ENCODE data around the gene LARP1. TPM values are rescaled to one million over a fixed set of nuclear protein-coding genes. Genes with fewer than 3 reads are reported as not detected.

LARP1 gene
- total and polyA plus RNA-seq, 4 donors: 26.0 to 74.1 (median 32.6) TPM

DNA sequence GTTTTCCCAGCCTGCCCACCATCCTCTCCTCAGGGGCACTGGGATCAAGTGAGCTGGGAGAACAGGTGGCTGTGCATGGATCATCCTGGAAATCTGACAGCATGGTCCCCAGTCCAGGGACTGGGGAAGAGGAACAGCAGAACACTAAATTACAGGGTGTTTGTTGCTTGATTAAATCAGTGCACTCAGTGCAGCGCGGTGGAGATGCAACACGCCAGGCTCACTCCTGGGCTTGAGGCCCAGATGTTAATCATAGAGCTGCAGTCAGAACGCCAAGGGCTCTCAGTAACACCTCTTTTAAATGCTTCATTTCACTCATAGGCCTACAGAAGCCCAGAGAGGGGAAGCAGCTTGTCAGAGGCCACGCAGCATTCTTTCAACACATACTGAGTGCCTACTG, 14.2 kb upstream of the LARP1 start:
- Histone ChIP-seq H3K9ac (ENCODE audit: low read depth in 1 of 2, low read length in 2 of 2) (no peak overlapping the region), H3K9me3 (ENCODE audit: control insufficient read depth in 4 of 4, low read length in 3 of 4) (no peaks in the 10 kb centered on the region), H3K36me3 (ENCODE audit: control insufficient read depth in 4 of 4, insufficient read depth in 3 of 4, low read depth in 1 of 4, low read length in 3 of 4) (no peaks in the 10 kb centered on the region), H3K27ac (ENCODE audit: low read depth in 1 of 2, low read length in 2 of 2) (no peak overlapping the region), H3K27me3 (ENCODE audit: control insufficient read depth in 4 of 4, insufficient read depth in 4 of 4, low read length in 3 of 4) (no peaks in the 10 kb centered on the region), H3K4me3 (ENCODE audit: low read depth in 1 of 3, low read length in 3 of 3) (no peak overlapping the region), H3K4me1 (ENCODE audit: control insufficient read depth in 4 of 4, insufficient read depth in 4 of 4, low read length in 3 of 4) (peaks cover 4 to 12% (median 10%) of the 10 kb centered on the region in 4 donors)
- no peak for DNase-seq (ENCODE audit: low spot score)
- TF ChIP-seq NR2F2 (IDR thresholded peaks at IDR 0.05) (no peak), HNF4A (conservative IDR thresholded peaks at IDR 0.05) (no peak), FOXA2 (IDR thresholded peaks at IDR 0.05) (no peak), TAF1 (conservative IDR thresholded peaks at IDR 0.05) (no peak), JUND (IDR thresholded peaks at IDR 0.05) (no peak), RXRA (IDR thresholded peaks at IDR 0.05) (no peak), YY1 (IDR thresholded peaks at IDR 0.05) (no peak), RAD21 (IDR thresholded peaks at IDR 0.05) (no peak), HNF4G (IDR thresholded peaks at IDR 0.05) (no peak), EGR1 (IDR thresholded peaks at IDR 0.05; ENCODE audit: low read depth in 2 of 2) (no peak), FOXA1 (IDR thresholded peaks at IDR 0.05) (no peak), SP1 (IDR thresholded peaks at IDR 0.05) (no peak), GABPA (IDR thresholded peaks at IDR 0.05 in 1 of 2, conservative IDR thresholded peaks at IDR 0.05 in 1 of 2) (no peak)
- TF ChIP-seq, protein P1, sequence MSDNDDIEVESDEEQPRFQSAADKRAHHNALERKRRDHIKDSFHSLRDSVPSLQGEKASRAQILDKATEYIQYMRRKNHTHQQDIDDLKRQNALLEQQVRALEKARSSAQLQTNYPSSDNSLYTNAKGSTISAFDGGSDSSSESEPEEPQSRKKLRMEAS (IDR thresholded peaks at IDR 0.05): no peak
- TF ChIP-seq, protein P2, sequence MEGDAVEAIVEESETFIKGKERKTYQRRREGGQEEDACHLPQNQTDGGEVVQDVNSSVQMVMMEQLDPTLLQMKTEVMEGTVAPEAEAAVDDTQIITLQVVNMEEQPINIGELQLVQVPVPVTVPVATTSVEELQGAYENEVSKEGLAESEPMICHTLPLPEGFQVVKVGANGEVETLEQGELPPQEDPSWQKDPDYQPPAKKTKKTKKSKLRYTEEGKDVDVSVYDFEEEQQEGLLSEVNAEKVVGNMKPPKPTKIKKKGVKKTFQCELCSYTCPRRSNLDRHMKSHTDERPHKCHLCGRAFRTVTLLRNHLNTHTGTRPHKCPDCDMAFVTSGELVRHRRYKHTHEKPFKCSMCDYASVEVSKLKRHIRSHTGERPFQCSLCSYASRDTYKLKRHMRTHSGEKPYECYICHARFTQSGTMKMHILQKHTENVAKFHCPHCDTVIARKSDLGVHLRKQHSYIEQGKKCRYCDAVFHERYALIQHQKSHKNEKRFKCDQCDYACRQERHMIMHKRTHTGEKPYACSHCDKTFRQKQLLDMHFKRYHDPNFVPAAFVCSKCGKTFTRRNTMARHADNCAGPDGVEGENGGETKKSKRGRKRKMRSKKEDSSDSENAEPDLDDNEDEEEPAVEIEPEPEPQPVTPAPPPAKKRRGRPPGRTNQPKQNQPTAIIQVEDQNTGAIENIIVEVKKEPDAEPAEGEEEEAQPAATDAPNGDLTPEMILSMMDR (IDR thresholded peaks at IDR 0.05; ENCODE audit: low read depth, low read length, missing input control): no peak
- TF ChIP-seq, protein P3, sequence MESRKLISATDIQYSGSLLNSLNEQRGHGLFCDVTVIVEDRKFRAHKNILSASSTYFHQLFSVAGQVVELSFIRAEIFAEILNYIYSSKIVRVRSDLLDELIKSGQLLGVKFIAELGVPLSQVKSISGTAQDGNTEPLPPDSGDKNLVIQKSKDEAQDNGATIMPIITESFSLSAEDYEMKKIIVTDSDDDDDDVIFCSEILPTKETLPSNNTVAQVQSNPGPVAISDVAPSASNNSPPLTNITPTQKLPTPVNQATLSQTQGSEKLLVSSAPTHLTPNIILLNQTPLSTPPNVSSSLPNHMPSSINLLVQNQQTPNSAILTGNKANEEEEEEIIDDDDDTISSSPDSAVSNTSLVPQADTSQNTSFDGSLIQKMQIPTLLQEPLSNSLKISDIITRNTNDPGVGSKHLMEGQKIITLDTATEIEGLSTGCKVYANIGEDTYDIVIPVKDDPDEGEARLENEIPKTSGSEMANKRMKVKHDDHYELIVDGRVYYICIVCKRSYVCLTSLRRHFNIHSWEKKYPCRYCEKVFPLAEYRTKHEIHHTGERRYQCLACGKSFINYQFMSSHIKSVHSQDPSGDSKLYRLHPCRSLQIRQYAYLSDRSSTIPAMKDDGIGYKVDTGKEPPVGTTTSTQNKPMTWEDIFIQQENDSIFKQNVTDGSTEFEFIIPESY (IDR thresholded peaks at IDR 0.05): no peak
- TF ChIP-seq, protein P4, sequence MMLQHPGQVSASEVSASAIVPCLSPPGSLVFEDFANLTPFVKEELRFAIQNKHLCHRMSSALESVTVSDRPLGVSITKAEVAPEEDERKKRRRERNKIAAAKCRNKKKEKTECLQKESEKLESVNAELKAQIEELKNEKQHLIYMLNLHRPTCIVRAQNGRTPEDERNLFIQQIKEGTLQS (IDR thresholded peaks at IDR 0.05): no peak
- TF ChIP-seq, protein P5, sequence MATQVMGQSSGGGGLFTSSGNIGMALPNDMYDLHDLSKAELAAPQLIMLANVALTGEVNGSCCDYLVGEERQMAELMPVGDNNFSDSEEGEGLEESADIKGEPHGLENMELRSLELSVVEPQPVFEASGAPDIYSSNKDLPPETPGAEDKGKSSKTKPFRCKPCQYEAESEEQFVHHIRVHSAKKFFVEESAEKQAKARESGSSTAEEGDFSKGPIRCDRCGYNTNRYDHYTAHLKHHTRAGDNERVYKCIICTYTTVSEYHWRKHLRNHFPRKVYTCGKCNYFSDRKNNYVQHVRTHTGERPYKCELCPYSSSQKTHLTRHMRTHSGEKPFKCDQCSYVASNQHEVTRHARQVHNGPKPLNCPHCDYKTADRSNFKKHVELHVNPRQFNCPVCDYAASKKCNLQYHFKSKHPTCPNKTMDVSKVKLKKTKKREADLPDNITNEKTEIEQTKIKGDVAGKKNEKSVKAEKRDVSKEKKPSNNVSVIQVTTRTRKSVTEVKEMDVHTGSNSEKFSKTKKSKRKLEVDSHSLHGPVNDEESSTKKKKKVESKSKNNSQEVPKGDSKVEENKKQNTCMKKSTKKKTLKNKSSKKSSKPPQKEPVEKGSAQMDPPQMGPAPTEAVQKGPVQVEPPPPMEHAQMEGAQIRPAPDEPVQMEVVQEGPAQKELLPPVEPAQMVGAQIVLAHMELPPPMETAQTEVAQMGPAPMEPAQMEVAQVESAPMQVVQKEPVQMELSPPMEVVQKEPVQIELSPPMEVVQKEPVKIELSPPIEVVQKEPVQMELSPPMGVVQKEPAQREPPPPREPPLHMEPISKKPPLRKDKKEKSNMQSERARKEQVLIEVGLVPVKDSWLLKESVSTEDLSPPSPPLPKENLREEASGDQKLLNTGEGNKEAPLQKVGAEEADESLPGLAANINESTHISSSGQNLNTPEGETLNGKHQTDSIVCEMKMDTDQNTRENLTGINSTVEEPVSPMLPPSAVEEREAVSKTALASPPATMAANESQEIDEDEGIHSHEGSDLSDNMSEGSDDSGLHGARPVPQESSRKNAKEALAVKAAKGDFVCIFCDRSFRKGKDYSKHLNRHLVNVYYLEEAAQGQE (IDR thresholded peaks at IDR 0.05): no peak
- 94% methylated on average over 5 of the region's 5 CpGs for WGBS

Measured in liver (tissue), 9 donors.